NCI-H2227 (cell line): ENCODE data around the gene POLR2M.

ENCODE experiments used
- DNase-seq: peaks from one replicate; lab custom pipeline; 2025; ENCODE audit not compliant: unreplicated experiment; lab: John Stamatoyannopoulos, UW

Gene POLR2M

DNA sequence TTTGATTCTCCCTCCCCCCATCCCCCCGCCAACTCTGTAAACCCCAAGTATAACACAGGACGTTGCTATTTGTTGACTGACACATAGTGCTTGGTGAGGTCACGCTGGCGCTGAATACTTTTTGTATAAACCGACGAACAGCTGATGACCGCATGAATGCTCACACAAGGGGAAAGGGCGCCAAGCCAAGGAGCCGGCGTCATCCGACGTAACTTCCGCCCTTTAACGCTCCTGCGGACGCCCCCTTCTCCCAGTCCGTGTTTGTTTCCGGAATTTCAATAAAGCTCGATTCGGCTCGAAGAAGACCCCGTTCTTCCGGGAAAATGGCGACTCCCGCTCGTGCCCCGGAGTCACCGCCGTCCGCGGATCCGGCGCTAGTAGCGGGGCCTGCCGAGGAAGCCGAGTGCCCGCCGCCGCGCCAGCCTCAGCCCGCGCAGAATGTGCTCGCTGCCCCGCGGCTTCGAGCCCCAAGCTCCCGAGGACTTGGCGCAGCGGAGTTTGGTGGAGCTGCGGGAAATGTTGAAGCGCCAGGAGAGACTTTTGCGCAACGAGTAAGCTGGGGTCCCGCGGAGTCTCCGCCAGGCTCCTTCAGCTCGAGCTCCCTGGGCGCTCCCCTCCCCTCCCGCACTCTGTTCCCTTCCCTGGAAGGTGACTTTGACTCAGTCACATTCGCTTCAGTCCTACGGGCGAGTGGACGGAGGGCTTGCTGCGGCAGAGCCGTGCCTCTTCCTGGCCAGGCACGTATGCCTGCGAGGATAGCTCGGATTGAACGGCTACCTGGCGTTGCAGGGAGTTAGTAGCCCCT lies at the start of gene POLR2M:
POLR2M (plus strand) TSS at position 310 of the 805 bp plus-strand sequence; CDS start at position 439, 129 bp downstream.
- peak; percentile 92 for DNase-seq

- DNase-seq = no peak
These were observed 48.9 kb upstream of the POLR2M start for GRCh38 chr15:57657619-57658018.

GRCh38 chr15:57662091-57662744 lies 44.3 kb upstream of the POLR2M start:
- no peak for DNase-seq

- no peak for DNase-seq
These were observed 43.7 kb upstream of the POLR2M start for GRCh38 chr15:57662802-57663201.

- DNase-seq = no peak
These were observed 43.3 kb upstream of the POLR2M start for GRCh38 chr15:57663262-57663661.

DNA sequence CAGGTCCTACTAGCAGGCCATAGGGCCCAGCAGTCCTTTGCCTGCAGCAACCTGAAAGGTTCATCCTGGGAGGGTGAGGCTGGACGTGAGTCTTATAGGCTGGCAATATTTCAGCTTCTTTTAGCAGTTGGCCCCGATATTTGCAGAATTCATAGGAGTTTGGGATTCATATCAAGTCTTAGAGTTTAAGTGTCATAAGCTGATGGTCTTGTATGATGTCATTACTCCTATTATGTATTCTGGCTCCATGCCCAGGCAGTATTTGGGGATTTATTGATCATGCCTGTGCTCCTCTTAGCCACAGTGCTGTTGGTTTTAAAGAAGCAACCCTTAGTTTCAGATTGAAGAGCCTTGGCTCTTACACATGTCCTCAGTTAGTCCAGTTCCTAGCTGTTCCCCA lies 41.3 kb upstream of the POLR2M start:
- DNase-seq = no peak

DNA sequence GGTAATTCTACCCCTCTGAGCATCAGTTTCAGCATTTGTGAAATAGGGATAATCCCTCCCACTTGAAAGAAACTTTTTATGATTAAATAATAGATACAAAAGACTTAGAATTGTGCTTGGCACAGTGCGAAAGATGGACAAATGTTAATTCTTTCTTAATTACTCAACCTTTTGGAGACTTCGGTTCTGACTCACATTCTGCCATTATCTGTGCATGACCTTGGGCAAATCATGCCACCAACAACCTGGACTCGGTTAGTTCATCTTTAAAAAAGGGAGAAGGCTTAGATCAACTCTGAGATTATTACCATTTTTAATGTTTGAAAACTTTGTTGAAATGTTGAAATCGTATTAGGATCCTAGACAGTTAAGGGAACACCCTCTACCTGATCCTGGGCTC lies 40.6 kb upstream of the POLR2M start:
- no peak for DNase-seq

- DNase-seq = no peak
These were observed 39.2 kb upstream of the POLR2M start for GRCh38 chr15:57667171-57667849.

DNA sequence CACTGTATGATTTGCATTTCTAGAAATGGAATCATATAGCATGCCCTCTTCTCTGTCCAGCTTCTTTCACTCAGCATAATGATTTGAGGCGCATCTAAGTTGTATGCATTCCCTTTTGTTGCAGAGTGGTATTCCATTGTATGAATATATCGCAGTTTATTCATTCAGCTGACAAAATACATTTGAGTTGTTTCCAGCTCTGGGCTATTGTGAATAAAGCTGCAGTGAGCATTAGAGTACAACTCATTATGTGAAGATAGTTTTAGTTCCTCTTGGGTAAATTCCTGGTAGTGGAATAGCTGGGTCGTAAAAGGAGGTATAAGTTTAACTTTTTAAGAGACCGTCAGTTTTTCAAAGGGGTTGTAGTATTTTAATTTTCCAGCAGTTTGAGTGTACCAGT lies 38.5 kb upstream of the POLR2M start:
- no peak for DNase-seq

DNA sequence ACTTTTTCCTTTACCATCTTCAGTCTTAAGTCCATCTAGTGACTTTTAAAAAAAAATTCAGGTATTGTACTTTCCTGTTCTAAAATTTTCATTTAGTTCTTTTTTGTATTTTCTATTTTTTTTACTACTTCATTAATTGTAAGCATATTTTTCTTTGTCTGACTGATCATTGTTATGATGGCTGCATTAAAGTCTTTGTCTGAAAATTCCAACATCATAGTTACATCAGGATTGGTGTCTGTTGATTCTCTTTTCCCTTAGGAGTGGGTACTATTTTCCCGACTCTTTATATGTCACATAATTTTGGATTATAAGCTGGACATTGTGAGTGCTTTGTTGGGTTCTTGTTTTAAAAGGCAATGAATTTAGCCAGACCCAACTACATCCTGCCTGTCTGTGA lies 34.9 kb upstream of the POLR2M start:
- no peak for DNase-seq

- no peak for DNase-seq
These were observed 30.9 kb upstream of the POLR2M start for GRCh38 chr15:57675481-57676181.

DNA sequence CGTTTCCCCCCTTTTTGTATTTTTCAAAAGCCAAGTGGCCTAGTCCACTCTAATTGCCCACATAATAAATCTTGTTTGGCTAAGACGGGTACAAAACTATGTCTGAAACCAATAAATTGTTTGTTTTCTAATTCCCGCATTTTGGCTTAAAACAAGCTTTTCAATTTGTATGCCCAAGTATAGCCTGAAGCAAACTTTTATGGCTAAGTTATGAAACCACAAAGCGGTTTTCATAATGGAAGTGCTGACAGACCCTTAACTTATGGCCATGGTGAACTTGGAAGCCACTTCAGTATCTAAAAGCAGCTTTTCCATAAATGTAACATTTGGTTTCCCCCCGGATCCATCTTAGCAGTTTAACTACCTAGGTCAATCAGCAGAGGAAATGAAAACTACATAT lies 29.9 kb upstream of the POLR2M start:
- DNase-seq = no peak

GRCh38 chr15:57677204-57677603 lies 29.3 kb upstream of the POLR2M start:
- no peak for DNase-seq

DNA sequence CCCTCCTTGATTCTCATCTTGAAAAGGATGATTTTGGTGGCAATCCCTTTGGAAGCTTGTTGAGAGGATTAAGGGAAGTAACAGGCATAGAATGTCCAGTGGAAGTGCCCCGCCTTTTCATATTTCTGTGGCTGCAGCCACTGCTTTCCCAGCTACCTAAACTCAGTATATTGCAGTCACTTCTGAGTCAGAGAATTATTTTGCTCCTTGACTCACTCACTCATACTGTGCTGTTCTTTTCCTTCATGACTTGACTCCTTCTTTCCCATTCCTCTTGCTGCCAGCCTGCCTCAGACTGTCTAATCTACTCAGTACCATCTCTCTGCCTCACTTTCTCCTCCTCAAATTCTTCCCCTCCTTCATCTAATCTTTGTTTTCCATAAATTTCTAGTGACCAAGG lies 26.5 kb upstream of the POLR2M start:
- DNase-seq = no peak

GRCh38 chr15:57681011-57681410 lies 25.5 kb upstream of the POLR2M start:
- DNase-seq = no peak

- DNase-seq = no peak
These were observed 23.0 kb upstream of the POLR2M start for GRCh38 chr15:57683481-57683880.

GRCh38 chr15:57684491-57685151 lies 21.9 kb upstream of the POLR2M start:
- DNase-seq = no peak

DNA sequence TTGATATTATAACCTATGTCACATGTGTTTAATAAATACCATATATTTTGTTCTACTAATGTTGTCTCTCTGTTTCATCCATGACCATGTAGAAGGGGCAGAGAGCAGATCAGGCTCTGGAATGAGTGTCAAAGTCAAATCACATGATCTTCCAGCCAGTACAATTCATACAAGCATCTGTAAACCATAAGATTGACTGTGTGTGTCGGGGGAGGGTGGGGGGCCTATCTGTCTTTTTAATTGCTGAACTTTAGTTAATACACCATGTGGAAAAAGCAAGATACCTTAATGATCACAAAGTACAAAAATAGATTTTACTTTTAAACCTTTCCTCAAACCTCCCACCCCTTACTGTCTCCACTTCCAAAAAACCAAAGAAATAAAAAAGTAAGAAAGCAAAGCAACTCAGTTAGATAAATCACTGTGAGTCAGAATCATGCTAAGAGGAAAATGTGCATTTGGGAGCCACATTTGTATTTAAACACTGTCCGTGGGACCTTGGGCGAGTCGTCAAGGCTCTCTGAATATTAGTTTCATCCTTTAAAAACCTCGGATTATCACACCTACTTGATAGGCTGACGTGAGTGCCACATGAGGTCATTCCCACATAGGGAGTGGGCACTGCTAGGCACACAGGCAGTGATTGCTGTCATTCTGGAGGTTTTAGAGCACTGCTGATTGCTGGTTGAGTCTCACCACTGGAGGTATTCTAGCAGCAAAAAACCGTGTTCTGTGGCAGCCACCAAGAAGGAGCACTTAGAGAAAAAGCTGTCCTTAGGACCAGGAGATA lies 21.0 kb upstream of the POLR2M start:
- DNase-seq = no peak

- no peak for DNase-seq
These were observed 19.9 kb upstream of the POLR2M start for GRCh38 chr15:57686657-57687056.

- DNase-seq = no peak
These were observed 16.1 kb upstream of the POLR2M start for GRCh38 chr15:57690341-57690966.
